Measurements from ENCODE around the gene LIMS2.

Gene LIMS2

DNA sequence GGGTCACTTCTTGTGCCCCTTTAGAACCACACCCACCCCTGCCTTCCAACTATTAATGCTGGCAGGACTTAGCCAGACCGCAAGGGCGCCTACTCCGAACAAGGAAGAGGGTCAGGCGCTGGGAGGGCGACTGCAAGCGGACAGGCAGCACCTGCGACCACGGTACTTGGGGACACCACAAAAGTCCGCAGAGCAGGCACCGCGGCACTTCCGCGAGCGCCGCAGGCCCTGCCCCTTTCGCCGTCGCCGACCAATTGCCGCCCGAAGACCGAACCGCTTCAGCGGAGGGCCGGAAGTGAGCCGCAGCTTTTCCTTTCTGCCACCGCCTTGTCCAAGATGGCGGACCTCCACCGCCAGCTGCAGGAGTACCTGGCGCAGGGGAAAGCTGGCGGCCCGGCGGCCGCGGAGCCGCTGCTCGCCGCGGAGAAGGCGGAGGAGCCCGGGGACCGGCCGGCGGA lies 25.9 kb upstream of the LIMS2 start, which contains the start of gene SFT2D3:
TSS of gene SFT2D3 (plus strand) at position 305 of the 458 bp plus-strand sequence. CDS start at position 337, 32 bp downstream.
- DNase-seq (ENCODE audit: low spot score) = peak; percentile 86

DNA sequence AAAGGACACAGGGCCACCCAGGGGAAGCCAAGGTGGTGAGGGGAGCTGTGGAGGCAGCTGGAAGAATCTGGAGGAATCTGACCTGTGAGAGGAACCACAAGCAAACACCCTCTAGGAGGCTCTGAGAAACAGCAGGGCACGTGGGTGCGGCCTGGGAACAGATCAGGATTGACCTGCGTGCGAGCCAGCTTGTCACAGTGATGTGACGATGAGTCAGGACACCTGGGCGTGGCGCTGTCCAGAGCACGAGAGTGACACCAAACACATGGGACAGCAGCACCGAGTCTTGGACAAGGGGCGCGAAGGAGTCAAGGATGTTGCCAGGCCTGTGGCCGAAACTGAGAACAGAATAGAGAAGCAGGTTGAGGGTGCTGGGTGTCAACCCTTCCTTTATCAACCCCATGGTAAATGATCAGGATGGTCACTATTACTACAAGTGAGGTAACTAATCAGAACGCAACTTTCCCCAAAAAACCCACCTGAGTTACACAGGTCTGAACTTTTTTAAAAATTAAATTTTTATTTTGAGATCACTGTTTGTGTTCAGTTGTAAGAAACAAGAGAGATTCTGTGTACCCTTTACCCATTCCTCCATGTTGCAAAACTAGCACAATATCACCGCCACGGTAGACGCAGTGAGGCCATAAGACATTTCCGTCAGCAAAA lies 25.3 kb upstream of the LIMS2 start:
- DNase-seq (ENCODE audit: low spot score) = no peak

- DNase-seq (ENCODE audit: low spot score) = no peak
Measured at GRCh38 chr2:127698553-127699355, 23.4 kb upstream of the LIMS2 start.

DNA sequence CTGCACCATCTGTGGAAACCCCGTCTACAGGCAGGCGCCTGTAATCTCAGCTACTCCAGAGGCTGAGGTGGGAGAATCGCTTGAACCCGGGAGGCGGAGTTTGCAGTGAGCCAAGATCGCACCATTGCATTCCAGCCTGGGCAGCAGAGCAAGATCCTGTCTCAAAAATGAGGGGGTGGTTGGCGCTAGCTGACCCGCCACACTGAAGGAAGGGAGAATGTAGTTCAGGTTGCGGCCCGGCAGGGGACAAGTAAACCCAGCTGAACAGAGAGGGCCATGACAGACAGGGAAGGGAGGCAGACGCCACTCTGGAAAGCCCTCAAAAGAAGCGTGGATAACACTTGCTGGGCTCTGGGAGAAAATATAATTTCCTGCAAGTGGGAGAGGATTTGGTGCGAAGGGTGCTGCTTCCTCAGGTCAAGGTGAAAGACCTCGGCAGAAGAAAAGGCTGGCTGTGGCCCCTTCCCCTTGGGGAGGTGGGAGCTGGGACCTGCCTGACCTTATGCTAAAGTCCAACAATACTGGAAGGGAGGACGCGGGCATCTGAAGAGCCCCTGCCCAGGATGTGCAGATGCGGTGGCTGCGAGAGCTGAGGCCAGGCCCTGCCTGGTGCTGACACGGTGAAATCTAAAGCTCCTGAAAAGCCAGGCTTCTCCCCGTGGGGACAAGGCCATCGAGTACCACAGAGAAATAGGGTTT lies 22.3 kb upstream of the LIMS2 start:
- no peak for DNase-seq (ENCODE audit: low spot score)

- DNase-seq (ENCODE audit: low spot score) = peak; percentile 40
Measured at GRCh38 chr2:127695491-127696472, 20.5 kb upstream of the LIMS2 start.

DNA sequence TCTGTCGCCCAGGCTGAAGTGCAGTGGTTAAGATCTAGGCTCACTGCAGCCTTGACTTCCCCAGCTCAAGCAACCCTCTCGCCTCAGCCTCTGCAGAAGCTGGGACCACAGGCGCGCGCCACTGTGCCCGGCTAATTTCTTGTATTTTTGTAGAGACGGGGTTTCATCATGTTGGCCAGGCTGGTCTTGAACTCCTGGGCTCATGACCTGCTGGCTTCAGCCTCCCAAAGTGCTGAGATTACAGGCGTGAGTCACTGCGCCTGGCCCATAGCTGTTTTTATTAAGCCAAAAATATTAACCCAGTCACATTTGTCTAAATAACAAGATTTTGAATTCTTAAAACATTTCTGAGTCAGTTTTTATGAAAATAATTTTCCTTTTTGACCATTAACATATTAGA lies 19.7 kb upstream of the LIMS2 start:
- DNase-seq (ENCODE audit: low spot score) = no peak

DNA sequence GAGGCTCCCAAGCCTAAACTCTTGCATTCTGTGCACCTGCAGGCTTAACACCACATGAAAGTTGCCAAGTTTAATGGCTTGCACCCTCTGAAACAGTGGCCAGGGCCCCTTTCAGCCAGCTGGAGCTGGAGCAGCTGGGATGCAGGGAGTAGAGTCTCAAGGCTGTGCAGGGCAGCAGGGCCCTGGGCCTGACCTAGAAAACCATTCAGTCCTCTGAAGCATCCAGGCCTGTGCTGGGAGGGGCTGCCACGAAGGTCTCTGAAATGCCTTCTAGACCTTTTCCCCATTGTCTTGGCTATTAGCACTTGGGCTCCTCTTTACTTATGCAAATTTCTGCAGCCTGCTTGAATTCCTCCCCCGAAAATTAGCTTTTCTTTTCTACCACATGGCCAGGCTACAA lies 15.4 kb upstream of the LIMS2 start:
- DNase-seq (ENCODE audit: low spot score) = no peak

- DNase-seq (ENCODE audit: low spot score) = no peak
Measured at GRCh38 chr2:127688405-127688804, 13.1 kb upstream of the LIMS2 start.

DNA sequence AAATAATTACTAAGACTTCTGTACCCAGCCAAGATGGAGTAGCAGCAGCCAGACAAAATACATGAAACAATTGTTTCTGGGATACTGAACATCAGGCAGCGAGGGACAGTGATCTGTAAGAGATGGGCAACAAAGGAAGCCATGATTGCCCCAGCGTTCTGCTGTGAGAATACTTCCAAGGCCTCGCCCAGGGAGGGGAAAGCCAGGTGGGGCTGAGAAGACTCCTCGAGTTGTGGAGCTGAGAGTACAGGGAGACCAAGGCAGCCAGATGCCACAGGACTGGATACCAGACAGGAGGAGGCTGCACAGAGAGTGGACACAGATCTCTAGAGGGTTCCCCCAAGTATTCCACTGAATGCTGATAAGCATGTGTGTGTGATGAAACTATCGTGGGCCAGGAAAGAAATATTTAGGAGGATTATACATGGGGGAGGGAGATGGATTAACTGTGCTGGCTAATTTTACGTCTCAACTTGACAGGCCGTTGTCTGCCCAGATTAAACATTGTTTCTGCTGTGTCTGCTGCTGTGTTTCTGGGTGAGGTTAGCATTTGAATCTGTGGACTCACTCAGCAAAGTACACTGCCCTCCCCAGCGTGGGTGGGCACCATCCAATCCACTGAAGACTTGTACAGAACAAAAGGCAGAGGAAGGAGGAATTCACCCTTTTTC lies 10.2 kb upstream of the LIMS2 start:
- DNase-seq (ENCODE audit: low spot score) = no peak

DNA sequence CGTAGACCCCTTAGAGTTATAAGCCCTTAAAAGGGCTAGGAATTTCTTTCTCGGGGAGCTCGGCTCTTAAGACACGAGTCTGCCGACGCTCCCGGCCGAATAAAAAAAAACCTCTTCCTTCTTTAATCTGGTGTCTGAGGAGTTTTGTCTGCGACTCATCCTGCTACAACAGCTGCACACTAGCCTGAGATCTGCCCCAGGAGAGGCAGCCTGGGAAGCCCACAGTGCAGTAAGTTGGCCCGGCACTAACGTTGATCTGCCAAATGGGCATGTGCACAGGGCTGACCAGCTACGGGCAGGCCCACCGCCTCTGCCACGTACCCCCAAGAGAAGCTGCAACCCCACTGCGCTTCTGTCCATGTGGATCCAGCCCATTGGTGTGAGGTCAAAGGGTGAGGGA lies 8.4 kb upstream of the LIMS2 start:
- no peak for DNase-seq (ENCODE audit: low spot score)

- DNase-seq (ENCODE audit: low spot score) = no peak
Measured at GRCh38 chr2:127683056-127683455, 7.7 kb upstream of the LIMS2 start.

DNA sequence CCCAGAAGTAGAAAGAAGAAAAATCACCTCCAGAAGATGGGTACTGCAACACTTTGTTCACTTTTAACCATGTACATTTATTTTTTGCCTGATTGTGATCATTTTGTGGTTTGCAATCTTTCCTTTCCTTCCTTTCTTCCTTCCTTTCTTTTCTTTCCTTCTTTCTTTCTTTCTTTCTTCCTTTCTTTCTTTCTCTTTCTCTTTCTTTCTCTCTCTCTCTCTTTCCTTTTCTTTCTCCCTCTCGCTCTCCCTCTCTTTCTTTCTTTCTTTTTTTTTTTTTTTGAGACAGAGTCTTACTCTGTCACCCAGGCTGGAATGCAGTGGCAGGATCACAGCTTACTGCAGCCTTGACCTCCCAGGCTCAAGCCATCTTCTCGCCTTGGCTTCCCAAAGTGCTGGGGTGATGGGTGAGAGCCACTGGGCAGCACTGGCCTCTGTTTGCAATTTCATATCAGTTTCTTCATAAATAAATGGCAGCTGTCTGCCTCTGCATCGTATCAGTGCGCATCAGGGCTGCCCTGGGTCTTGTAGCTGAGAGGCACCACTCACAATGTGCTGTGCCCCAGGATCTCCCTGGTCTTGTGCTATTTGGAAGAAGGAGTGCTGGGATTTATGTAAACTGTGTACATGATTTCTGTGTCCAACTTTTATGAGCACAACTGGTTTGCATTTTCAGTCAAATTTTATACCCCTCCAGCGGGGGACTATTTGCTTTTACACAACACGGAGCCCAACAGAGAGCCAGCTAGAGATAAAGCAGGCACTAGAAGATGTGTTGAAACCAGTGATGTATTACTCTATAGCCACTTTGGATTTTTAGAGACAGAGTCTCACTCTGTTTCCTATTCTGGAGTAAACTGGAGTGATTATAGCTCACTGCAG lies 6.9 kb upstream of the LIMS2 start:
- no peak for DNase-seq (ENCODE audit: low spot score)

DNA sequence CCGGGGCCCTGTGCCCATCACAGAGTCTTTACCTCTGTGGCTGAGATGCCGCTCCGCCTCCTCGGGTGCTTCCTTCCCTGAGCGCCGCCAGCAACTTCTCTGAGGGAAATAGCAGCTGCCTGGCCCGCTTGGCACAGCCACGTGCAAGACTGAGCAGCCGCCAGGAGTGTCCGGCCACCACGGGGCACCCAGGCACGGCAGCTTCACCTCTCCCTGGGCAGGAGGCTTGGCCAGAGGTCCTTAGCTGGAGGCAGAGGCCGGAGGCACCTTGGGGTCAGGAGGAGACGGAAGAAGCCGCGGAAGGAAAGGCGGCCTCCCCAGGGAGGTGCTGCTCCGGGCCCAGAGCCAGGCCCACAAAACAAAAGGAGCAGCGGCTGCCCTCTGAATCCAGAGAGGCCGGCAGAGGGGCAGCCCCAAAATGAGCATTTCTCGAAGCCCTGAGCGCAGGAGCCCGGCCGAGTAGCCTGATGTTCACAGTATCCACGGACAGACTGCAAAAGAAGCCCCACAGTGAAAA lies 6.0 kb upstream of the LIMS2 start:
- DNase-seq (ENCODE audit: low spot score) = peak; percentile 57

GRCh38 chr2:127680706-127681287 lies 5.5 kb upstream of the LIMS2 start:
- DNase-seq (ENCODE audit: low spot score) = no peak

DNA sequence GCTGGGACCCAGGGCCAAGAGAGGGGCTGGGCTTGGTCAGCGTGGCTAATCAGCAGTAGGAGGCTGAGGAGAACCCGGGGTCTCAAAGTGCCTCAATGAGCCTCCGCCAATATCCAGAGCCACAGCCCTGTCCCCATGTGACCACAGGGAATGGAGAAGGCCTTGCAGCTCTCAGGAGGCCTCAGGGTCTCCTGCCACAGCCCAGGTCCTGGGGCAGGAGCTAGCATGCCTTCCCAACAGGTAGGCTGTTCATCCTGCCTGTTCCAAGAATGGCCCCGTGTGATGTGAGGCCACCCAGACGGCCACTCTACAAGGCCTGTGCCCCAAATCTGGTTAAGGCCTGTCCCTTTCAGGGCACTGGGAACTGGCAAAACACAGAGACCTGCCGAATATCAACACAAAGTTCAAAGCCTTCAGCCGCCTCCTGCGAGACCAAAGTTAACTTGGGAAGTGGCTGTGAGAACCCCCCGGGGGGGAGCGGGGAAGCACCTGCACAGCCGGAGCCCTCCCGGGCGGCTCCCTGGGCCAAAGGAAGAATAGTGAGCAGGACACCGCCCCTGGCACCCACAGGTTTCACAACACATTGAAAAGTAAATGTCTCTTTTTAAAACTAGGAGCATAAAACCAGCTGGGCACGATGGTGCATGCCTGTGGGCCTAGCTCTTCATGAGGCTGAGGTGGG lies 4.5 kb upstream of the LIMS2 start:
- no peak for DNase-seq (ENCODE audit: low spot score)

DNA sequence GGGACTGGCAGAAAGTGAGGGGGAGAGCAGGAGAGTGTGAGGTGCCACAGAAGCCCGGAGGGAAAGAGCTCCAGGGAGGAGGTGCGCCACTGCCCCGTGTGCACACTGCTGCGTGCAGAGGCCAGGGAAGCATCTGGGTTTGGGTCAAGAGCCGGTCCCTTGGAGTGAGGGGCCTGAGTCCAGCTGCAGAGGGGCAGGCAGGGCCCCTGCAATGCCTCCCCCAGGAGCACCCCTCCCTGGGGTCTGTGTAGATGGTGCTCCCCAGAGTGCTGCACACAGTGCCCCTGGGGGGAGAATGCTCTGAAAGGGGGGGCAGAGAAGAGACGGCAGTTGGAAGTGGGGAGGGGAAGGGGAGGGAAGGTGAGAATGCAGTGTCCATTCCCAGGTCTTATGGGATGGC lies 3.7 kb upstream of the LIMS2 start:
- DNase-seq (ENCODE audit: low spot score) = no peak

- DNase-seq (ENCODE audit: low spot score) = no peak
Measured at GRCh38 chr2:127678531-127678930, 3.2 kb upstream of the LIMS2 start.

GRCh38 chr2:127676906-127677305 lies 1.6 kb upstream of the LIMS2 start:
- no peak for DNase-seq (ENCODE audit: low spot score)

Measured in kidney capillary endothelial cell (primary cell).